ENCODE measurements around the gene NRP1.

The NRP1 gene

GRCh38 chr10:33265621-33266020 is 68.8 kb downstream of the NRP1 start:
- DNase-seq, result no peak

DNA sequence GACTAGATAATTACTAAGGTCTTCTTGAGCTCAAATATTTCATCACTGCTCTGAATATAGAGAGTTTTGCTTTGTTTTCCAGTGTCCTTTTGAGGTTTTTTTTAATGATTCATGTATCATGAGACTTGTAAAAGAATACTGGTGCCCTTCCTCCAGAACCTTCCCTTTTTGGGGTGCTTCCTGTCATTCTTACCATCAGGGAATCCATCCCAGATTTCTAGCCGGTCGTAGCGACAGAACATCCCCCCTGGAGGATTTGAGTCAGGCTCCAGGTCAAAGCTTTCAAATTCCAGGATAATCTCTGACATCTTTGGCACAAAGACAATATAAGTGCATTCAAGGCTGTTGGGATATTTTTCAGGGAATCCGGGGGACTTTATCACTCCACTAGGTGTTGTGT is 71.0 kb downstream of the NRP1 start:
- DNase-seq, result no peak

DNA sequence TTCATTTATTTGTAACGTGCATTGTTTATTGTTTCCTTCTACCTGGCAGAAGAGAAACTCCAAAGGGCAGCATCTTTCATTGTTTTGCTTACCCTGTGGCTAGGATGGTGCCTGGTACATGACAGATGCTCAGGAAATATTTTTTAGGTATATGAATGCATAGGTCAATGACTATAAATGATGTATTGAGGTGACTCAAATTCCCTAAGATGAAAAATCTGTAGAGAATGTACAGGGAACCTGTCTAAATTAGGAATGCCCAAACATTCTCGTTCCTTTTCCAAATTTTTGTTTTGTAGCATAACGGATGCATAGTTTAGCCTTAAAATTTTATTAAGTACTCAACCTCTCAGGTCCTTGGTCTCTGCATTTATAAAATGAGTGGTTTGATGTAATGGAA is 71.6 kb downstream of the NRP1 start:
- DNase-seq, result no peak

- DNase-seq, result no peak
Measured at GRCh38 chr10:33260403-33261149, 73.9 kb downstream of the NRP1 start.

DNA sequence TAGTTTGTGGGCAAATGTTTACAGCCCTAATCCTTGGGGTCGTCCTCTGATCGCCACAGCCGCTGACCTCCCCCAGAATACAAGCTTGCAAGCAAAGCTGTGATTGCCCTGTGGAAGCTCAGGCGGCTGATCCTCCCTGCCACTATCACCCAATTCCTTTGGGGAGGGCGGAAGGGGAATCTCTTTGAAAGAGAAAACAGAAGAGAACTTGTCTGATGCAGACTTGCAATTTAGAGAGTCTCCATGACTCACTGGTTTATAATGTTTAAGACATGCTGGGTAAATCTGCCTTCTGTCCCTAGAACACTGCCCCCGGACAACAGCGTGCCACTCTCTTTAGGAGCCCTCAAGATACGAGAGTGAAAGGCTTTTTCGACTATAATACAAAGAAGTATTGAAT is 75.5 kb downstream of the NRP1 start:
- no peak for DNase-seq

GRCh38 chr10:33257439-33258080 is 76.9 kb downstream of the NRP1 start:
- no peak for DNase-seq

GRCh38 chr10:33256458-33256857 is 78.0 kb downstream of the NRP1 start:
- no peak for DNase-seq

DNA sequence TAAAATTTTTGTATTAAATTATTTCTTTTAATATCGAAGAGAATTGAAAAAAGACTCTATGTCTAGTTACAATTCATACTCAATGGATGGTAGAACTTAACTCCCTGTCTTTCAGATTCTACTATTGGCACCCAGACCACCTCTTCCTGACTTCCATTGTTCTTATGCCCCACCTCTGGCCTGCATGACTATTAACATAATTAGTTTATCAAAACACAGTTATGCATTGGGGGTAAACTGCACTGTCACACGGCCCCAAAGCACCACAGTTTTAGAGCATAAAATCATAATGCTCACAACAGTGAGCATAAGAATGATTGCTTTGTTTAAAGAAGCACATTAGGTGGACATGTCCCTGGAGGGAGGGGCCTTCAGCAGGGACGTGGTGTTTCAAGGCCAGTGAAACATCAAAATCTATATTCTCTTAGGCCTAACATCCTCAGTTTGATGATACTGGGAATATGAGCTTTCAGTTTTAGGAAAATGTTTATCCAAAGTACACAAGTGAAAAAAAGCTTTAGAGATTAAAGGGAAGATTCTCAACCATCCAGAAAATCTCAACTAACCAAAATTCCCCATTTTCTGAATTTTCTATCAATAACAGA is 79.8 kb downstream of the NRP1 start:
- no peak for DNase-seq

GRCh38 chr10:33253411-33253810 is 81.1 kb downstream of the NRP1 start:
- DNase-seq, result no peak

DNA sequence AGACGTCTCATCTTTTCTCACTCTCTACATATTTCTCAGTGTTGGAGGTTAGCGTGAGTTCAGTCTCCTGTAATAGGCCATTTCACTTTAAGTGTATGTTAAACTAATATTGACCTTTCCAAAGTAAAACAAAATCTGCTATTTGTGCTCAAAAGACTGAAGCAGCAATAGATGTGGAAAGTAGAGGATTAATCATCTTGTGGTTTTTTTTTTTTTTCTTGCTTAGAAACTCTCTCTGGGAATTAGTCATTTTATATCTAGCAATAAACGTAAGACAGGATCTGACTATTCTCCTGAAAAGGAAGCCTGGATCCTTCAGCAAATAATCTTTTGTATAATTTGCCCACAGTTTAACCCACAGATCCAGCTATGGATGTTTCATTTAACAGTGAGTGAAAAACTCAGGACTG is 81.7 kb downstream of the NRP1 start:
- no peak for DNase-seq

DNA sequence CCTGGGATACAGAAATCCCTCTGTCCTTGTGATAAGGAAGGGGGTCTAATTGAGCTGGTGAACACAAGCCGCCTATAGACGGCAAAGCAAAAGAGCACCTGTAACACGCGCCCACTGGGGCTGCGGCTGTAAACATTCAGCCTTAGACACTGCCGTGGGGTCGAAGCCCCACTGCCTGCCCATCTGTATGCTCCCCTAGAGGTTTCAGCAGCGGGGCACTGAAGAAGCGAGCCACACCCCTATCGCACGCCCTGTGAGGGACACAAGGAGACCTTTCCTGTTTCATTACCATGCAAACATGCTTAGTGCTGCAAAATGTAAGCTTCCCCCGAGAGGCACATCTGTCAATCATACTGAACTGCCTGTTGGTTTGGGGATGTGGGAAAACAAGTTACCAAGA is 82.1 kb downstream of the NRP1 start:
- DNase-seq, result no peak

DNA sequence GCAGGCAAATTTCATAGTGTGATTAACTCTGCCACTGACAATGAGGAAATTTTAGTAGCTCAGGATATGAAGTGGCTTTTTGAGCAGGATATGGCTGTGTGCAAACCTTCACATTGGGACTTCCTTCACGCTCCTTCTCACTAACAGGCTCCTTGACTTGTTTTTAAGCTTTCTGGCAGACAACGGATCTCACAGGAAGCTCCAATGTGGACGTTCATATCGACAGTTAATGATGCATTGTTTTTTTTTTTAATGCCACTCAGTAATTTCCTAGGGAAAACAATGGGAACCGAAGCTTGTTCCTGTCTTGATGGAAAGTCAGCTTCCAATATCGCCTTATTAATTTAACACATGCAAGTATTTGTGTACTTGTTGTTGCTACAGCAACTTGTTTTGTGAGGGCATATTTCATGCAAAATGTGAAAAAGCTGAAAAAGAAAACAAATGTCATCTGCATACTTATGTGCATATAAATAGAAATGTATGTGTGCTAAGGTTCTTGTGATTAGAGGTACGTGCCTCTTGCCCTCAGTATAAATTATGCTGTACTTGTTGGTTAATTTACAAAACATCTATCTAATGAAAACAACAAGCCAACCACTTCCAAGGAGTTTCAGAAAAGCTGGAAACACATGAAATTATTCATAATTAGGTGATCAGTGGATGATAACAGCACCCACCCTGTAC is 84.7 kb downstream of the NRP1 start:
- no peak for DNase-seq

- no peak for DNase-seq
Measured at GRCh38 chr10:33249137-33249536, 85.3 kb downstream of the NRP1 start.

GRCh38 chr10:33248638-33249037 is 85.8 kb downstream of the NRP1 start:
- no peak for DNase-seq

DNA sequence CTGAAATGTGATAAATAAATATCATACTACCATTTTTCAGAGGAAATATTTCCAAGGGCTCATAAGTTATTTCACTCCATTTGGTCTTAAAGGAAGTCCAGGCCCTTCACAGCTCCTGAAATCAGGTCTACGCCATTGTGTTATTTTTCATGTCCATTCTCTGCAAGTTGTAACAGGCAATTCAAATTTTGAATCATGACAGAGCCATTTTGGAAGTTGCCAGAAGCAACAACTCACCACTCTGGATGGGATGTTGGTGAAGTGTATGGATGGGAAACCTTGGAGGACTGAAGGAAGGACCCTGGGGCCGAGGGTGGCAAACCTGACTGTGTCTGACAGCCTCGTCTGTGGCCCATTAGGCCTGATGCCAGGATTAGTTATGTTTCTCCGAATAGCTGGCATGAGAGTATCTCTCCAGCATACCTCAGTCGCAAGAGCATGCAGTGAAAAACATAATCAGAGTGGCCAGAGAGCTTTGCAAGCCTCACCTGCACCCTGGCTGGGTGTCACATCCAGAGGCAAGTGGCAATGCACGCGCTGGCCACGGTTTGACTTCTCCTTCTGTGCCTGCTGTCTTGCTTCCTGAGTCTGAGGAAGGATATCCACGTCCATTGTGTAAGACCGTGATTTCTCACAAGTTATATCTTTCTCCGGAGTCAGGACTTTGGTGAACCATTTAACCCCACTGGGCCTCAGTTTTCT is 87.1 kb downstream of the NRP1 start:
- peak in 2 of 58 donors; percentile 4 to 16 for DNase-seq

- DNase-seq, result no peak
Measured at GRCh38 chr10:33245343-33245742, 89.1 kb downstream of the NRP1 start.

DNA sequence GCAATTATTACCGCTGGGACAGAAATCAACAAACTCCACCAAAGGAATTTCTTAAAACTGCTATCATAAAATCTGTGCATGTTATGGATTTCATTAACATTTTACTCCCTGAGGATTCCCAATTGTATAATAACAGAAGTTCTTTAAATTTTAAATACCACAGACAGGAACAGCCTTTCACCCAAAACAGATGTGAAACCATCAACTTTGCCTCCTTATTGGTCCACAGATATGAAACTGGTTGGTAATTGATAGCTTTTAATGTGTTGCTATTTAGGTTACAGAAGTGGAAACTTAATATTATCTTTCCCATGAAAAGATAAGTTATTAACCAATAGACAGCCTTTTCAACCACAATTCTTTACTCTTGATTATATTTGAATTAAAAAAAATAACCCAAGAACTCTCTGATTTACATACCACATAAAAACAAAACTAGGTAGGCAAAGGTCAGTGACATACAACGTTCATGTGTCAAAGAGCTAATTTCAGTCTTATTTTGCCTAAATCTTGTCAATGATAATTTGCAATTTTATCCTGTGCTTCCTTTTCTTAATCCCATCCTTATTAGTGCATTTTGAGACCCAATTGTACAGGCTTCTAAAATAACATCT is 90.0 kb downstream of the NRP1 start:
- DNase-seq, result no peak

- DNase-seq, result no peak
Measured at GRCh38 chr10:33243703-33244102, 90.8 kb downstream of the NRP1 start.

- DNase-seq, result no peak
Measured at GRCh38 chr10:33242931-33243330, 91.5 kb downstream of the NRP1 start.

- DNase-seq, result no peak
Measured at GRCh38 chr10:33241351-33241750, 93.1 kb downstream of the NRP1 start.

- DNase-seq, result no peak
Measured at GRCh38 chr10:33240931-33241330, 93.5 kb downstream of the NRP1 start.

All from anterior cingulate cortex (tissue), 58 donors.